Sigmoid colon (tissue), 3 donors: Measurements from ENCODE around the gene PCDHGB4.

Experiments used
- POLR2A ChIP-seq, 2 donors: fragments of 450-650 bp; IDR thresholded peaks; one replicate each; pipeline ENCODE4 v1.6.1; 2016; ENCODE audit warnings: antibody characterized with exemption in 2 of 2, mild to moderate bottlenecking in 2 of 2, moderate library complexity in 2 of 2
- TF ChIP-seq, protein P1 (sequence below), 4 experiments: fragments of 450-650 bp in 3 of 4; fragments of 200-600 bp in 1 of 4; IDR thresholded peaks; one replicate each; pipeline ENCODE4 v1.5.1; 2016 to 2019; ENCODE audit warnings: antibody characterized with exemption in 4 of 4, mild to moderate bottlenecking in 3 of 4, moderate library complexity in 2 of 4

- TF ChIP-seq POLR2A (IDR thresholded peaks at IDR 0.05): no peak
- TF ChIP-seq, protein P1, sequence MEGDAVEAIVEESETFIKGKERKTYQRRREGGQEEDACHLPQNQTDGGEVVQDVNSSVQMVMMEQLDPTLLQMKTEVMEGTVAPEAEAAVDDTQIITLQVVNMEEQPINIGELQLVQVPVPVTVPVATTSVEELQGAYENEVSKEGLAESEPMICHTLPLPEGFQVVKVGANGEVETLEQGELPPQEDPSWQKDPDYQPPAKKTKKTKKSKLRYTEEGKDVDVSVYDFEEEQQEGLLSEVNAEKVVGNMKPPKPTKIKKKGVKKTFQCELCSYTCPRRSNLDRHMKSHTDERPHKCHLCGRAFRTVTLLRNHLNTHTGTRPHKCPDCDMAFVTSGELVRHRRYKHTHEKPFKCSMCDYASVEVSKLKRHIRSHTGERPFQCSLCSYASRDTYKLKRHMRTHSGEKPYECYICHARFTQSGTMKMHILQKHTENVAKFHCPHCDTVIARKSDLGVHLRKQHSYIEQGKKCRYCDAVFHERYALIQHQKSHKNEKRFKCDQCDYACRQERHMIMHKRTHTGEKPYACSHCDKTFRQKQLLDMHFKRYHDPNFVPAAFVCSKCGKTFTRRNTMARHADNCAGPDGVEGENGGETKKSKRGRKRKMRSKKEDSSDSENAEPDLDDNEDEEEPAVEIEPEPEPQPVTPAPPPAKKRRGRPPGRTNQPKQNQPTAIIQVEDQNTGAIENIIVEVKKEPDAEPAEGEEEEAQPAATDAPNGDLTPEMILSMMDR (IDR thresholded peaks at IDR 0.05): no peak
Measured at GRCh38 chr5:141369994-141370848, 17.3 kb upstream of the PCDHGB4 start, which contains the start of gene PCDHGB3.
